ENCODE measurements around the gene PCCA. TPM values are rescaled to one million over a fixed set of nuclear protein-coding genes. Genes with fewer than 3 reads are reported as not detected.
A peak's percentile ranks its signal among the peaks of the same experiment; 100 is the strongest.

PCCA gene
- total RNA-seq, 1 donor = 33.7 TPM

GRCh38 chr13:100541897-100542825 is 453.3 kb downstream of the PCCA start:
- no peak for DNase-seq (ENCODE audit: low read depth)
- no peak for TF ChIP-seq CTCF (IDR thresholded peaks at IDR 0.05; ENCODE audit: insufficient read depth, low read depth, low read length)
- H3K4me3 ChIP-seq (ENCODE audit: low read depth, low read length) = no peak overlapping the region

GRCh38 chr13:100542826-100543156 is 453.9 kb downstream of the PCCA start:
- H3K4me3 ChIP-seq (ENCODE audit: low read depth, low read length) = no peak overlapping the region
- TF ChIP-seq CTCF (IDR thresholded peaks at IDR 0.05; ENCODE audit: insufficient read depth, low read depth, low read length) = peak; percentile 63
- DNase-seq (ENCODE audit: low read depth) = peak; percentile 60

GRCh38 chr13:100543872-100544602 is 455.1 kb downstream of the PCCA start:
- no peak for DNase-seq (ENCODE audit: low read depth)
- TF ChIP-seq CTCF (IDR thresholded peaks at IDR 0.05; ENCODE audit: insufficient read depth, low read depth, low read length) = no peak
- H3K4me3 ChIP-seq (ENCODE audit: low read depth, low read length) = no peak overlapping the region

- DNase-seq (ENCODE audit: low read depth) = no peak
- no peak overlapping the region for H3K4me3 ChIP-seq (ENCODE audit: low read depth, low read length)
- TF ChIP-seq CTCF (IDR thresholded peaks at IDR 0.05; ENCODE audit: insufficient read depth, low read depth, low read length) = no peak
These were observed 456.2 kb downstream of the PCCA start for GRCh38 chr13:100544866-100545683.

- no peak overlapping the region for H3K4me3 ChIP-seq (ENCODE audit: low read depth, low read length)
- TF ChIP-seq CTCF (IDR thresholded peaks at IDR 0.05; ENCODE audit: insufficient read depth, low read depth, low read length) = no peak
- DNase-seq (ENCODE audit: low read depth) = no peak
These were observed 456.8 kb downstream of the PCCA start for GRCh38 chr13:100545684-100546061.

GRCh38 chr13:100546713-100547405 is 458.0 kb downstream of the PCCA start:
- no peak for TF ChIP-seq CTCF (IDR thresholded peaks at IDR 0.05; ENCODE audit: insufficient read depth, low read depth, low read length)
- DNase-seq (ENCODE audit: low read depth) = no peak
- no peak overlapping the region for H3K4me3 ChIP-seq (ENCODE audit: low read depth, low read length)

Data from fibroblast of villous mesenchyme (primary cell).